Suprapubic skin (tissue), 4 donors: ENCODE results near the gene SPTBN1.

Experiments used
- EP300 ChIP-seq: sonication (generic); formaldehyde crosslinking; IDR thresholded peaks from one replicate; pipeline ENCODE4 v1.6.1; 2017; ENCODE audit warnings: antibody characterized with exemption
- POLR2AphosphoS5 ChIP-seq, 3 donors: sonication (generic); formaldehyde crosslinking; IDR thresholded peaks; one replicate each; pipeline ENCODE4 v1.6.1; 2017; ENCODE audit warnings: antibody characterized with exemption in 3 of 3
- TF ChIP-seq, protein P1 (sequence below), 2 donors: fragments of 200-600 bp in 1 of 2; fragments of 450-650 bp in 1 of 2; sonication (generic) in 1 of 2; IDR thresholded peaks; one replicate each; pipeline ENCODE4 v1.5.1; 2016 to 2019; ENCODE audit warnings: antibody characterized with exemption in 2 of 2, mild to moderate bottlenecking in 1 of 2, moderate library complexity in 1 of 2

DNA sequence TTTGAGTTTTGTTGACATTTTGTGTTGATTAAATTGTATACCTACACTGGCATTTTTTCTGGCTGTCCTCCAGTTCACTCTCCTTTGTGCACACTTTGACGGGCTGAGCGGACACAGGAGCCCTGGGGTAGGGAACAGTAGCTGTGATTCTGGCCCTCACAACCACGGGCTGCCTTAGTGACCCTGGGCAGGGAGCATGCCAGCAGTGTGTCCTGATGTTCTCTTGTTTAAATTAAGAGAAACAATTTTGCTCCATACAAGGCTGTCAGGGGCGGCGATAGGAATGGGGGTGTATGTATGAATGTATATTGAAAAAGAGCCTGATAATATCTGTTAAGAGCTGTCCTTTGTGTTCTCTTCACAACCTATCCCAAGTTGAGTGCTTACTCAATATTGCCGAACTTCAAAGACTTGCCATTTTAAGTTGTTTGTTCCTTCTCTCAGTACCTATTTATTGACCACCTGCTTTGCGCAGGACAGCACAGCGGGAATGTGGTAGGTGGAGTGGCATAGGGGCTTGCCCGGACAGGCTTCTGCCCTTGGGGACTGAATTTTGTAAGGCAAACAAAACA lies 163.6 kb downstream of the SPTBN1 start:
- TF ChIP-seq, protein P1, sequence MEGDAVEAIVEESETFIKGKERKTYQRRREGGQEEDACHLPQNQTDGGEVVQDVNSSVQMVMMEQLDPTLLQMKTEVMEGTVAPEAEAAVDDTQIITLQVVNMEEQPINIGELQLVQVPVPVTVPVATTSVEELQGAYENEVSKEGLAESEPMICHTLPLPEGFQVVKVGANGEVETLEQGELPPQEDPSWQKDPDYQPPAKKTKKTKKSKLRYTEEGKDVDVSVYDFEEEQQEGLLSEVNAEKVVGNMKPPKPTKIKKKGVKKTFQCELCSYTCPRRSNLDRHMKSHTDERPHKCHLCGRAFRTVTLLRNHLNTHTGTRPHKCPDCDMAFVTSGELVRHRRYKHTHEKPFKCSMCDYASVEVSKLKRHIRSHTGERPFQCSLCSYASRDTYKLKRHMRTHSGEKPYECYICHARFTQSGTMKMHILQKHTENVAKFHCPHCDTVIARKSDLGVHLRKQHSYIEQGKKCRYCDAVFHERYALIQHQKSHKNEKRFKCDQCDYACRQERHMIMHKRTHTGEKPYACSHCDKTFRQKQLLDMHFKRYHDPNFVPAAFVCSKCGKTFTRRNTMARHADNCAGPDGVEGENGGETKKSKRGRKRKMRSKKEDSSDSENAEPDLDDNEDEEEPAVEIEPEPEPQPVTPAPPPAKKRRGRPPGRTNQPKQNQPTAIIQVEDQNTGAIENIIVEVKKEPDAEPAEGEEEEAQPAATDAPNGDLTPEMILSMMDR (IDR thresholded peaks at IDR 0.05) = no peak
- TF ChIP-seq EP300 (no peak), POLR2AphosphoS5 (IDR thresholded peaks at IDR 0.05) (no peak)
